Measurements from ENCODE around the gene CYSTM1.

Gene CYSTM1

GRCh38 chr5:140140435-140140834, 34.6 kb upstream of the CYSTM1 start:
- Histone ChIP-seq H3K27me3 (replicated peaks; ENCODE audit: control insufficient read depth, insufficient read depth, low read length) (no peaks in the 10 kb centered on the region), H3K4me1 (ENCODE audit: control insufficient read depth, insufficient read depth, low read length) (peaks cover 21% of the 10 kb centered on the region), H3K36me3 (ENCODE audit: control insufficient read depth, insufficient read depth, low read length, severe bottlenecking) (no peaks in the 10 kb centered on the region), H3K9me3 (ENCODE audit: control insufficient read depth, low read length) (no peaks in the 10 kb centered on the region), H3K9ac (ENCODE audit: low read length) (no peak overlapping the region), H3K4me3 (ENCODE audit: low read length) (peak overlapping the region; percentile 48)
- DNase-seq (ENCODE audit: low read depth): no peak

DNA sequence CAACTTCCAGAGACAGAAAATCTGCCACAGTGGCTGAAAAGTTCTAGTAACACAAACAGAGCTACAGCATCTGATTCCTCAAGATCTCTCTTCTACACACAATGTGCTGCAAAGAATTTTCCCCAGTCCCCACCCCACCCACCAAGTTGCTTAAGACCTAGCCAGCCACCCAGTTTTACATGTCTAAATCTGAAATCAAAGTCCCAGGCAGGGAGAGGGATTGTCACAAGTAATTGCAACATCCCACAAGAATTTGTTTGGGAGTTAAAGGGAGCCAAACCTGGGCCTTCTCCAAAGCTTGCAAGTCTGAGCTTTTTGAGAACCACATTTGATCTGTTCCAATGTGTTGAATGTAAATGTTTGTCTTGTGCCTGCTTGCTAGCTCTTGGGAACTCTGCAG, 33.7 kb upstream of the CYSTM1 start:
- Histone ChIP-seq H3K27me3 (replicated peaks; ENCODE audit: control insufficient read depth, insufficient read depth, low read length) (no peaks in the 10 kb centered on the region), H3K4me1 (ENCODE audit: control insufficient read depth, insufficient read depth, low read length) (peaks cover 27% of the 10 kb centered on the region), H3K9ac (ENCODE audit: low read length) (peak overlapping the region; percentile 28), H3K4me3 (ENCODE audit: low read length) (peak overlapping the region; percentile 48), H3K36me3 (ENCODE audit: control insufficient read depth, insufficient read depth, low read length, severe bottlenecking) (no peaks in the 10 kb centered on the region), H3K9me3 (ENCODE audit: control insufficient read depth, low read length) (no peaks in the 10 kb centered on the region)
- DNase-seq (ENCODE audit: low read depth): peak; percentile 92

- no peak for DNase-seq (ENCODE audit: low read depth)
- Histone ChIP-seq H3K4me3 (ENCODE audit: low read length) (no peak overlapping the region), H3K36me3 (ENCODE audit: control insufficient read depth, insufficient read depth, low read length, severe bottlenecking) (no peaks in the 10 kb centered on the region), H3K9me3 (ENCODE audit: control insufficient read depth, low read length) (no peaks in the 10 kb centered on the region), H3K27me3 (replicated peaks; ENCODE audit: control insufficient read depth, insufficient read depth, low read length) (no peaks in the 10 kb centered on the region), H3K9ac (ENCODE audit: low read length) (no peak overlapping the region), H3K4me1 (ENCODE audit: control insufficient read depth, insufficient read depth, low read length) (peaks cover 28% of the 10 kb centered on the region)
Measured at GRCh38 chr5:140142246-140142645, 32.7 kb upstream of the CYSTM1 start.

DNA sequence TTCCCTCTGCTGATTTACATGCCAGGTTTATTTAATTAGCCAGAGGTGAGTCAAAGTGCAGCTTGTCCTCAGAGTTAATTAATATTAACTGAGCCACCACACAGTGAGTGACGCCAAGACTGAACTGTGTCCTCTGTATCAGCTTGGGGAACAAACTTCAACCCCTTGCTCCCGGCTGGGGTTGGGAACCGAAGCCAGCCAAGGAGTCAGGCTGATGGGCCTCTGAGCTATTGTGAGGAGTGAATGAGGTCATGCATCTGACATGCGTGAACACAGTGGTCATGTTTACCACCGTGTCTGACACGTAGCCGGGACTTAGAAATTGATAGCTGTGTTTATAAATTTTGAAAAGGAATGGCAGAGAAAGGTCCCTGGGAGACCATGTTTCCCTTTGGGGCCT, 32.1 kb upstream of the CYSTM1 start:
- Histone ChIP-seq H3K27me3 (replicated peaks; ENCODE audit: control insufficient read depth, insufficient read depth, low read length) (no peaks in the 10 kb centered on the region), H3K4me3 (ENCODE audit: low read length) (no peak overlapping the region)

DNA sequence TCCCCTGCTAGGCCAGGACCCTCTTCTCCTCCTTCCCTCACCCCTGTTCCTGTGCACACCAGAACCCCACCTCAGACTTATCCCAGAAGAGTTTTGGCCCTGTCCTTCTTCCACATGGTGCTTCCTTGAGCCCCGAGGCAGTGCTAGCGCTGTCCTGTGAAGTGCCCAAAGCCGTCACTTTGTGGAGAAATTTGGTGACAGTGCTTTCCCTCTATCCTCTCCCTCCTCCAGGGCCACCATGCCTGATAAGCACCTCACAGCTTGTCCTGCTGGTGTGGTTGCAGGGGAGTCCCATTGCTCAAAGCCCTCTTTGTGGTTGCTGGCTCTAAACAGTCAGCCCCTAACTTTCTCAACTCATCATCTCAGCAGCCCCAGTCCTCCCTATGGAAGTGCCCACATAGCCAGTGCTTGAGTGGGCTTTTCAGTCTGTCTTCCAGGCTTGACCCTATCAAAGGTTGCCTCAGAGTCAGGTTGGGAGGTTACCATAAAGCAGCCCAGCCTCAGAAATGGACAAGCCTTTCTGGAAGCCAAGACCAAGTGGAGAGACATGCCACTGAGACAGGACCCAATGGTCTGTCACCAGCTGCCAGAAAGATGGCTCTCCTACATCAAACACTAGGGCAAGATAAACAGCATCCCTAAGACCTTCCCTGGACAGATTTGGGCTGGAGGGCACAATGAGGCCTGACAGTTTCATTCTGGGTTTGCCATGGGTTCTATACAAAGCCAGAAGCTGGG, 31.3 kb upstream of the CYSTM1 start:
- Histone ChIP-seq H3K4me3 (ENCODE audit: low read length) (no peak overlapping the region), H3K27me3 (replicated peaks; ENCODE audit: control insufficient read depth, insufficient read depth, low read length) (no peaks in the 10 kb centered on the region), H3K4me1 (ENCODE audit: control insufficient read depth, insufficient read depth, low read length) (peaks cover 28% of the 10 kb centered on the region), H3K9me3 (ENCODE audit: control insufficient read depth, low read length) (no peaks in the 10 kb centered on the region), H3K36me3 (ENCODE audit: control insufficient read depth, insufficient read depth, low read length, severe bottlenecking) (no peaks in the 10 kb centered on the region), H3K9ac (ENCODE audit: low read length) (no peak overlapping the region)
- no peak for DNase-seq (ENCODE audit: low read depth)

More for the DNA sequence above, 32.1 kb upstream of the CYSTM1 start:
- H3K9me3 ChIP-seq (ENCODE audit: control insufficient read depth, low read length): no peaks in the 10 kb centered on the region
- H3K36me3 ChIP-seq (ENCODE audit: control insufficient read depth, insufficient read depth, low read length, severe bottlenecking): no peaks in the 10 kb centered on the region
- no peak overlapping the region for H3K9ac ChIP-seq (ENCODE audit: low read length)
- H3K4me1 ChIP-seq (ENCODE audit: control insufficient read depth, insufficient read depth, low read length): peaks cover 28% of the 10 kb centered on the region
- DNase-seq (ENCODE audit: low read depth): no peak

- no peaks in the 10 kb centered on the region for H3K27me3 ChIP-seq (replicated peaks; ENCODE audit: control insufficient read depth, insufficient read depth, low read length)
Measured at GRCh38 chr5:140145256-140145655, 29.7 kb upstream of the CYSTM1 start.

GRCh38 chr5:140145818-140146522, 29.0 kb upstream of the CYSTM1 start:
- Histone ChIP-seq H3K4me3 (ENCODE audit: low read length) (peak overlapping the region; percentile 63), H3K9ac (ENCODE audit: low read length) (peak overlapping the region; percentile 70), H3K4me1 (ENCODE audit: control insufficient read depth, insufficient read depth, low read length) (peaks cover 18% of the 10 kb centered on the region), H3K9me3 (ENCODE audit: control insufficient read depth, low read length) (no peaks in the 10 kb centered on the region), H3K27me3 (replicated peaks; ENCODE audit: control insufficient read depth, insufficient read depth, low read length) (no peaks in the 10 kb centered on the region), H3K36me3 (ENCODE audit: control insufficient read depth, insufficient read depth, low read length, severe bottlenecking) (no peaks in the 10 kb centered on the region)
- peak; percentile 94 for DNase-seq (ENCODE audit: low read depth)

More at GRCh38 chr5:140145256-140145655, 29.7 kb upstream of the CYSTM1 start:
- Histone ChIP-seq H3K4me1 (ENCODE audit: control insufficient read depth, insufficient read depth, low read length) (peaks cover 25% of the 10 kb centered on the region), H3K4me3 (ENCODE audit: low read length) (no peak overlapping the region), H3K36me3 (ENCODE audit: control insufficient read depth, insufficient read depth, low read length, severe bottlenecking) (no peaks in the 10 kb centered on the region), H3K9me3 (ENCODE audit: control insufficient read depth, low read length) (no peaks in the 10 kb centered on the region), H3K9ac (ENCODE audit: low read length) (no peak overlapping the region)
- no peak for DNase-seq (ENCODE audit: low read depth)

DNA sequence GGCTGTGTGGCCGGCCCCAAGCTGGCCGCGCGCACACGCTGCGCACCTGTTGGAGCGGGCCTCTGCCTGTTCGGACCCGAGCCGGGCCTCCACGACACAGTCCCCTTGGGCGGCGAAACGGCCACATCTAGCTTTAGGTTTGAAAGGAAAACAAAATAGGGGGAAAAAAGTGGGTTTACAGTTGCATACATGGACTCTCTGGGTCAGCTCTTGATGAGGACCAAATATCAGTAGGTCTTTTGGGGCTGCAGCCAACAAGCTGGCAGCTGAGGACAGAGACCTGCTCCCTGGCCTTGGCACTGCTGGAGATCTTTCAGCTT, 28.5 kb upstream of the CYSTM1 start:
- Histone ChIP-seq H3K36me3 (ENCODE audit: control insufficient read depth, insufficient read depth, low read length, severe bottlenecking) (no peaks in the 10 kb centered on the region), H3K9me3 (ENCODE audit: control insufficient read depth, low read length) (no peaks in the 10 kb centered on the region), H3K9ac (ENCODE audit: low read length) (peak overlapping the region; percentile 70), H3K4me3 (ENCODE audit: low read length) (no peak overlapping the region), H3K27me3 (replicated peaks; ENCODE audit: control insufficient read depth, insufficient read depth, low read length) (no peaks in the 10 kb centered on the region), H3K4me1 (ENCODE audit: control insufficient read depth, insufficient read depth, low read length) (peaks cover 15% of the 10 kb centered on the region)
- DNase-seq (ENCODE audit: low read depth): no peak

- Histone ChIP-seq H3K9me3 (ENCODE audit: control insufficient read depth, low read length) (no peaks in the 10 kb centered on the region), H3K9ac (ENCODE audit: low read length) (no peak overlapping the region), H3K4me1 (ENCODE audit: control insufficient read depth, insufficient read depth, low read length) (peaks cover 8% of the 10 kb centered on the region), H3K4me3 (ENCODE audit: low read length) (no peak overlapping the region), H3K36me3 (ENCODE audit: control insufficient read depth, insufficient read depth, low read length, severe bottlenecking) (no peaks in the 10 kb centered on the region), H3K27me3 (replicated peaks; ENCODE audit: control insufficient read depth, insufficient read depth, low read length) (no peaks in the 10 kb centered on the region)
- no peak for DNase-seq (ENCODE audit: low read depth)
Measured at GRCh38 chr5:140147460-140147859, 27.5 kb upstream of the CYSTM1 start.

DNA sequence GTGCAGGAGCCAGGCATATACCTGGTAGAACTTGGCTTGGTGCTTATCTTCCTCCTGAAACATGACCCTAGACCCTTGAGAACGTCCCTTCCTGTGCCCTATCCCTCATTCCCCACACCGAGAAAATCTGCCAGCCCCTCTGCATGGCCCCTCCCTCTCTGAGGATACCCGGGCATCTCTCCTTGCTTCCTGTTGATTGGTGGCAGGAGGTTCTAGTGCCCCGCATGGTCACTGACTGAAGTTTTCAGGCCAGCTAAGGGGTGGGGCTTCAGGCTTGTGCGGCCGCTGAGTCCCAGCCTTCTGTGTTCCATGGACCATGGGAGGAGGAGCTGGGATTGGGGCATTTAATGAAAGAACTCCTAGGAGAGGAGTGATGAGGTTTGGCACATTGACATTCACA, 26.5 kb upstream of the CYSTM1 start:
- Histone ChIP-seq H3K27me3 (replicated peaks; ENCODE audit: control insufficient read depth, insufficient read depth, low read length) (no peaks in the 10 kb centered on the region), H3K9me3 (ENCODE audit: control insufficient read depth, low read length) (no peaks in the 10 kb centered on the region), H3K4me1 (ENCODE audit: control insufficient read depth, insufficient read depth, low read length) (peaks cover 8% of the 10 kb centered on the region), H3K4me3 (ENCODE audit: low read length) (no peak overlapping the region), H3K9ac (ENCODE audit: low read length) (no peak overlapping the region), H3K36me3 (ENCODE audit: control insufficient read depth, insufficient read depth, low read length, severe bottlenecking) (no peaks in the 10 kb centered on the region)
- DNase-seq (ENCODE audit: low read depth): no peak

GRCh38 chr5:140150201-140150600, 24.8 kb upstream of the CYSTM1 start:
- DNase-seq (ENCODE audit: low read depth): no peak
- H3K9me3 ChIP-seq (ENCODE audit: control insufficient read depth, low read length): no peaks in the 10 kb centered on the region
- H3K9ac ChIP-seq (ENCODE audit: low read length): no peak overlapping the region
- H3K4me1 ChIP-seq (ENCODE audit: control insufficient read depth, insufficient read depth, low read length): peaks cover 8% of the 10 kb centered on the region
- H3K27me3 ChIP-seq (replicated peaks; ENCODE audit: control insufficient read depth, insufficient read depth, low read length): no peaks in the 10 kb centered on the region
- H3K36me3 ChIP-seq (ENCODE audit: control insufficient read depth, insufficient read depth, low read length, severe bottlenecking): no peaks in the 10 kb centered on the region
- no peak overlapping the region for H3K4me3 ChIP-seq (ENCODE audit: low read length)
